ENCODE data around the gene NPAS3.

Gene NPAS3

GRCh38 chr14:33685698-33686097 lies 747.0 kb downstream of the NPAS3 start:
- H3K4me3 ChIP-seq (ENCODE audit: low read length) = no peak overlapping the region
- DNase-seq (ENCODE audit: low read depth, low spot score) = no peak

GRCh38 chr14:33686218-33686617 lies 747.5 kb downstream of the NPAS3 start:
- DNase-seq (ENCODE audit: low read depth, low spot score) = no peak
- H3K4me3 ChIP-seq (ENCODE audit: low read length) = no peak overlapping the region

- no peak overlapping the region for H3K4me3 ChIP-seq (ENCODE audit: low read length)
- no peak for DNase-seq (ENCODE audit: low read depth, low spot score)
Observed at GRCh38 chr14:33686856-33687255, 748.2 kb downstream of the NPAS3 start.

GRCh38 chr14:33689680-33690079 lies 751.0 kb downstream of the NPAS3 start:
- DNase-seq (ENCODE audit: low read depth, low spot score) = no peak

GRCh38 chr14:33691907-33692306 lies 753.2 kb downstream of the NPAS3 start:
- no peak for DNase-seq (ENCODE audit: low read depth, low spot score)
- H3K4me3 ChIP-seq (ENCODE audit: low read length) = no peak overlapping the region

More at GRCh38 chr14:33689680-33690079, 751.0 kb downstream of the NPAS3 start:
- H3K4me3 ChIP-seq (ENCODE audit: low read length) = no peak overlapping the region

GRCh38 chr14:33692762-33693161 lies 754.1 kb downstream of the NPAS3 start:
- no peak for DNase-seq (ENCODE audit: low read depth, low spot score)
- no peak overlapping the region for H3K4me3 ChIP-seq (ENCODE audit: low read length)

- H3K4me3 ChIP-seq (ENCODE audit: low read length) = no peak overlapping the region
- no peak for DNase-seq (ENCODE audit: low read depth, low spot score)
Observed at GRCh38 chr14:33693237-33693636, 754.6 kb downstream of the NPAS3 start.

GRCh38 chr14:33696165-33696564 lies 757.5 kb downstream of the NPAS3 start:
- no peak for DNase-seq (ENCODE audit: low read depth, low spot score)
- H3K4me3 ChIP-seq (ENCODE audit: low read length) = no peak overlapping the region

GRCh38 chr14:33699300-33699983 lies 760.8 kb downstream of the NPAS3 start:
- H3K4me3 ChIP-seq (ENCODE audit: low read length) = no peak overlapping the region
- DNase-seq (ENCODE audit: low read depth, low spot score) = no peak

- no peak overlapping the region for H3K4me3 ChIP-seq (ENCODE audit: low read length)
- DNase-seq (ENCODE audit: low read depth, low spot score) = no peak
Observed at GRCh38 chr14:33700052-33700451, 761.4 kb downstream of the NPAS3 start.

- no peak for DNase-seq (ENCODE audit: low read depth, low spot score)
- H3K4me3 ChIP-seq (ENCODE audit: low read length) = no peak overlapping the region
Observed at GRCh38 chr14:33702293-33702692, 763.6 kb downstream of the NPAS3 start.

GRCh38 chr14:33704481-33704880 lies 765.8 kb downstream of the NPAS3 start:
- DNase-seq (ENCODE audit: low read depth, low spot score) = no peak
- no peak overlapping the region for H3K4me3 ChIP-seq (ENCODE audit: low read length)

GRCh38 chr14:33705490-33705889 lies 766.8 kb downstream of the NPAS3 start:
- no peak overlapping the region for H3K4me3 ChIP-seq (ENCODE audit: low read length)
- DNase-seq (ENCODE audit: low read depth, low spot score) = no peak

- DNase-seq (ENCODE audit: low read depth, low spot score) = no peak
- no peak overlapping the region for H3K4me3 ChIP-seq (ENCODE audit: low read length)
Observed at GRCh38 chr14:33707716-33708115, 769.0 kb downstream of the NPAS3 start.

GRCh38 chr14:33709283-33709682 lies 770.6 kb downstream of the NPAS3 start:
- DNase-seq (ENCODE audit: low read depth, low spot score) = no peak

GRCh38 chr14:33709711-33710110 lies 771.0 kb downstream of the NPAS3 start:
- DNase-seq (ENCODE audit: low read depth, low spot score) = no peak
- H3K4me3 ChIP-seq (ENCODE audit: low read length) = no peak overlapping the region

More at GRCh38 chr14:33709283-33709682, 770.6 kb downstream of the NPAS3 start:
- no peak overlapping the region for H3K4me3 ChIP-seq (ENCODE audit: low read length)

GRCh38 chr14:33710273-33710672 lies 771.6 kb downstream of the NPAS3 start:
- no peak overlapping the region for H3K4me3 ChIP-seq (ENCODE audit: low read length)
- no peak for DNase-seq (ENCODE audit: low read depth, low spot score)

- DNase-seq (ENCODE audit: low read depth, low spot score) = no peak
- no peak overlapping the region for H3K4me3 ChIP-seq (ENCODE audit: low read length)
Observed at GRCh38 chr14:33711194-33711593, 772.5 kb downstream of the NPAS3 start.

- H3K4me3 ChIP-seq (ENCODE audit: low read length) = no peak overlapping the region
- no peak for DNase-seq (ENCODE audit: low read depth, low spot score)
Observed at GRCh38 chr14:33711811-33712216, 773.1 kb downstream of the NPAS3 start.

- no peak for DNase-seq (ENCODE audit: low read depth, low spot score)
Observed at GRCh38 chr14:33714527-33715226, 776.0 kb downstream of the NPAS3 start.

GRCh38 chr14:33715227-33715528 lies 776.5 kb downstream of the NPAS3 start:
- DNase-seq (ENCODE audit: low read depth, low spot score) = no peak

More at GRCh38 chr14:33714527-33715226, 776.0 kb downstream of the NPAS3 start:
- no peak overlapping the region for H3K4me3 ChIP-seq (ENCODE audit: low read length)

More at GRCh38 chr14:33715227-33715528, 776.5 kb downstream of the NPAS3 start:
- no peak overlapping the region for H3K4me3 ChIP-seq (ENCODE audit: low read length)

Measured in Jurkat, Clone E6-1 (cell line).